ENCODE measurements around the gene PLCH1. TPM values are rescaled to one million over a fixed set of nuclear protein-coding genes. Genes with fewer than 3 reads are reported as not detected.

Gene PLCH1
- total and polyA plus RNA-seq, 2 donors (not counting 1 experiment from before 2014, with no cell fraction given), result under 0.01 to 0.03 TPM

- Histone ChIP-seq H3K9ac (ENCODE audit: insufficient read depth, low read length) (no peak overlapping the region), H3K9me3 (ENCODE audit: control insufficient read depth, insufficient read depth, low read depth, low read length) (no peaks in the 10 kb centered on the region), H3K4me3 (replicated peaks in 1 of 4; ENCODE audit: control extremely low read depth in 1 of 4, insufficient read depth in 1 of 4, low read depth in 3 of 4, low read length in 4 of 4) (no peak overlapping the region), H3K4me2 (ENCODE audit: extremely low read depth, insufficient read depth, low read length) (no peak overlapping the region), H3K27ac (ENCODE audit: insufficient read depth, low read length) (no peak overlapping the region), H4K20me1 (ENCODE audit: control insufficient read depth, extremely low read depth, insufficient read depth, low read length) (no peaks in the 10 kb centered on the region), H3K79me2 (ENCODE audit: control insufficient read depth, insufficient read depth, low read length) (no peaks in the 10 kb centered on the region), H3K27me3 (ENCODE audit: control insufficient read depth, insufficient read depth, low read length) (no peaks in the 10 kb centered on the region), H3K36me3 (ENCODE audit: control insufficient read depth, insufficient read depth, low read length) (no peaks in the 10 kb centered on the region), H3K4me1 (ENCODE audit: control insufficient read depth, extremely low read depth, insufficient read depth, low read length) (no peaks in the 10 kb centered on the region), H2AFZ (ENCODE audit: low read length) (no peak overlapping the region)
- TF ChIP-seq EZH2 (IDR thresholded peaks at IDR 0.05; ENCODE audit: low read length, missing control alignments), result no peak
- no peak for TF ChIP-seq CTCF (conservative IDR thresholded peaks at IDR 0.05 in 1 of 2, IDR thresholded peaks at IDR 0.05 in 1 of 2; ENCODE audit: low read depth in 1 of 2, low read length in 2 of 2)
- no peak for DNase-seq (ENCODE audit: low read depth in 2 of 2)
Measured at GRCh38 chr3:155637567-155637966, 107.3 kb downstream of the PLCH1 start.

GRCh38 chr3:155635056-155635455 is 109.8 kb downstream of the PLCH1 start:
- H3K9ac ChIP-seq (ENCODE audit: insufficient read depth, low read length), result no peak overlapping the region
- no peaks in the 10 kb centered on the region for H3K36me3 ChIP-seq (ENCODE audit: control insufficient read depth, insufficient read depth, low read length)
- no peak for TF ChIP-seq CTCF (conservative IDR thresholded peaks at IDR 0.05 in 1 of 2, IDR thresholded peaks at IDR 0.05 in 1 of 2; ENCODE audit: low read depth in 1 of 2, low read length in 2 of 2)
- no peak for TF ChIP-seq EZH2 (IDR thresholded peaks at IDR 0.05; ENCODE audit: low read length, missing control alignments)
- no peak overlapping the region for H2AFZ ChIP-seq (ENCODE audit: low read length)
- no peaks in the 10 kb centered on the region for H3K4me1 ChIP-seq (ENCODE audit: control insufficient read depth, extremely low read depth, insufficient read depth, low read length)
- no peaks in the 10 kb centered on the region for H3K79me2 ChIP-seq (ENCODE audit: control insufficient read depth, insufficient read depth, low read length)
- no peak overlapping the region for H3K4me3 ChIP-seq (replicated peaks in 1 of 4; ENCODE audit: control extremely low read depth in 1 of 4, insufficient read depth in 1 of 4, low read depth in 3 of 4, low read length in 4 of 4)
- H3K27me3 ChIP-seq (ENCODE audit: control insufficient read depth, insufficient read depth, low read length), result no peaks in the 10 kb centered on the region
- H3K4me2 ChIP-seq (ENCODE audit: extremely low read depth, insufficient read depth, low read length), result no peak overlapping the region
- no peak for DNase-seq (ENCODE audit: low read depth in 2 of 2)
- H3K9me3 ChIP-seq (ENCODE audit: control insufficient read depth, insufficient read depth, low read depth, low read length), result no peaks in the 10 kb centered on the region
- H4K20me1 ChIP-seq (ENCODE audit: control insufficient read depth, extremely low read depth, insufficient read depth, low read length), result no peaks in the 10 kb centered on the region
- no peak overlapping the region for H3K27ac ChIP-seq (ENCODE audit: insufficient read depth, low read length)

DNA sequence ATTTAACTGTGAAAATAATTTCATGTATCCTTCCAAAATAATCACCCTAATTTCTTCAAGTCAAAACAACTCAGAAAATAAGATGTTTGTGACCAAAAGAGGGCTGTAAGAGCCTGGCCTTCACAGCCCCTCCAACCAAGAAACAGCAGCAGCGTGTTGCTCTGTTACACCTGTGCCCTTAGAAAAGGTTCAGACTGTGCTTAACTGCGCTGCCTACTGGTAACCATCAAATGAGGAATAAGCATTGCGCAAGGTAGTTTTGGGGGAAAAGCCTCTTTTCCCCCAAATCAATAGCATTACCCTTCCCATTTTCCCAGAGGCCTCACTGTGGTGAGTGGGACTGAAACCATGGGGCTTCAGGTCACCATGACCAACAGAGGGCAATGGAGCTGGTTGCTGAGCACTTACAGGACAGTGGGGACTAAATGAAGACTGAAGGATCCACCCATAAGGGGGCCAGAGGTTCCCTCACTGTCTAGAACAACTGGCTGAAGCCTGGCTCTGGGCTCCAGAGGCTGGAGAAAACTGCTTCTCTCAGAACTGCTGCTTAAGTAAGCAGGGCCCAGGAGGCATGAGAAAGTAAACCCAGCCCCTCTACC is 110.7 kb downstream of the PLCH1 start:
- no peak for DNase-seq (ENCODE audit: low read depth in 2 of 2)
- TF ChIP-seq EZH2 (IDR thresholded peaks at IDR 0.05; ENCODE audit: low read length, missing control alignments) (no peak), CTCF (conservative IDR thresholded peaks at IDR 0.05 in 1 of 2, IDR thresholded peaks at IDR 0.05 in 1 of 2; ENCODE audit: low read depth in 1 of 2, low read length in 2 of 2) (no peak)
- Histone ChIP-seq H3K4me2 (ENCODE audit: extremely low read depth, insufficient read depth, low read length) (no peak overlapping the region), H3K27me3 (ENCODE audit: control insufficient read depth, insufficient read depth, low read length) (no peaks in the 10 kb centered on the region), H3K36me3 (ENCODE audit: control insufficient read depth, insufficient read depth, low read length) (no peaks in the 10 kb centered on the region), H3K9ac (ENCODE audit: insufficient read depth, low read length) (no peak overlapping the region), H3K4me1 (ENCODE audit: control insufficient read depth, extremely low read depth, insufficient read depth, low read length) (no peaks in the 10 kb centered on the region), H3K79me2 (ENCODE audit: control insufficient read depth, insufficient read depth, low read length) (no peaks in the 10 kb centered on the region), H2AFZ (ENCODE audit: low read length) (no peak overlapping the region), H3K9me3 (ENCODE audit: control insufficient read depth, insufficient read depth, low read depth, low read length) (no peaks in the 10 kb centered on the region), H4K20me1 (ENCODE audit: control insufficient read depth, extremely low read depth, insufficient read depth, low read length) (no peaks in the 10 kb centered on the region), H3K4me3 (replicated peaks in 1 of 4; ENCODE audit: control extremely low read depth in 1 of 4, insufficient read depth in 1 of 4, low read depth in 3 of 4, low read length in 4 of 4) (no peak overlapping the region), H3K27ac (ENCODE audit: insufficient read depth, low read length) (no peak overlapping the region)
